Karpas-422 (cell line): ENCODE results near the gene AXIN1. TPM values are rescaled to one million over a fixed set of nuclear protein-coding genes. Genes with fewer than 3 reads are reported as not detected.

ENCODE experiments used
- DNase-seq: peaks from one replicate; pipeline ENCODE4 v3.0.0-alpha.2; 2015
- H2AFZ ChIP-seq: fragments of 200-600 bp; sonication (generic); 2 replicates; pipeline ENCODE4 v1.6.1; 2014; ENCODE audit warnings: antibody characterized with exemption, low read length, mixed read lengths
- H3K27ac ChIP-seq: fragments of 200-600 bp; sonication (generic); 2 replicates; pipeline ENCODE4 v1.5.1; 2014; ENCODE audit warnings: mild to moderate bottlenecking, low read length, moderate library complexity
- H3K27me3 ChIP-seq: fragments of 200-600 bp; sonication (generic); 2 replicates; pipeline ENCODE4 v1.6.1; 2014; ENCODE audit warnings: low read length, mixed read lengths
- H3K36me3 ChIP-seq: fragments of 200-600 bp; sonication (generic); 2 replicates; pipeline ENCODE4 v1.6.1; 2014; ENCODE audit warnings: low read length, mixed read lengths; ENCODE audit not compliant: insufficient read depth
- H3K4me1 ChIP-seq: fragments of 200-600 bp; sonication (generic); 2 replicates; pipeline ENCODE4 v1.6.1; 2014; ENCODE audit warnings: mild to moderate bottlenecking, low read length, mixed read lengths
- H3K4me2 ChIP-seq: fragments of 200-600 bp; sonication (generic); 2 replicates; pipeline ENCODE4 v1.6.1; 2014; ENCODE audit warnings: low read length, low read depth, mild to moderate bottlenecking; ENCODE audit not compliant: poor library complexity, severe bottlenecking
- H3K4me3 ChIP-seq: fragments of 200-600 bp; sonication (generic); 2 replicates; pipeline ENCODE4 v1.5.1; 2014; ENCODE audit warnings: mild to moderate bottlenecking, antibody characterized with exemption, low read length, mixed read lengths
- H3K79me2 ChIP-seq: fragments of 200-600 bp; sonication (generic); 2 replicates; pipeline ENCODE4 v1.6.1; 2014; ENCODE audit warnings: mild to moderate bottlenecking, low read length, mixed read lengths
- H3K9ac ChIP-seq: fragments of 200-600 bp; sonication (generic); 2 replicates; pipeline ENCODE4 v1.6.0; 2014; ENCODE audit warnings: low read length
- H3K9me2 ChIP-seq: fragments of 200-600 bp; sonication (generic), shearing (Covaris generic); replicated peaks from 2 replicates; pipeline ENCODE4 v1.6.0; 2014; ENCODE audit warnings: mild to moderate bottlenecking, low read length, moderate library complexity; ENCODE audit not compliant: insufficient read depth
- H3K9me3 ChIP-seq: fragments of 300-700, 200-600 bp; sonication (generic); 2 replicates; pipeline ENCODE4 v1.6.1; 2014; ENCODE audit warnings: low read length, mixed read lengths
- H4K20me1 ChIP-seq: fragments of 200-600 bp; sonication (generic); 2 replicates; pipeline ENCODE4 v1.6.1; 2014; ENCODE audit warnings: mild to moderate bottlenecking, antibody characterized with exemption, low read length, low read depth; ENCODE audit not compliant: insufficient read depth
- total RNA-seq: library from RNA; depleted of rRNA; stranded (reverse); fragments of >200 nt; shearing (Covaris generic); gene quantifications from 2 replicates; pipeline ENCODE4 v1.2.3, GENCODE V29; 2014; ENCODE audit warnings: low replicate concordance; rRNA removed

The AXIN1 gene
- total RNA-seq, 1 experiment from 2014 or later = 14.6 TPM

DNA sequence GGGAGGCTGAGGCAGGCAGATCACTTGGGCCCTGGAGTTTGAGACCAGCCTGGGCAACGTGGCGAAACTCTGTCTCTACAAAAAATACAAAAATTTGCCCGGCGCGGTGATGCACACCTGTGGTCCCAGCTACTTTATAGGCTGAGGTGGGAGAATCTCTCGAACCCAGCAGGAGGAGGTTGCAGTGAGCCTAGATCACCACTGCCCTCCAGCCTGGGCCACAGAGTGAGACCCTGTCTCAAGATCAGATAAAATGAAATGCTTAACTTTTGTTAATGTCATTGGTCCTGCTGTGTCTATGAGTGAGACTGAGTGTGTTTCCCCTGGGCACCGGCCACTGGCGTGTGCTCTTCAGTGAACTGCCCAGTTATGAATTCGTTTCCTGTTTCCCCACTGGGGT lies 107.4 kb downstream of the AXIN1 start:
- H3K79me2 ChIP-seq = peaks cover 43% of the 10 kb centered on the region
- no peaks in the 10 kb centered on the region for H3K9me2 ChIP-seq
- H3K4me1 ChIP-seq = no peaks in the 10 kb centered on the region
- no peak overlapping the region for H3K4me3 ChIP-seq
- no peak overlapping the region for H2AFZ ChIP-seq
- H4K20me1 ChIP-seq = no peaks in the 10 kb centered on the region
- H3K27ac ChIP-seq = no peak overlapping the region
- H3K27me3 ChIP-seq = no peaks in the 10 kb centered on the region
- no peak overlapping the region for H3K4me2 ChIP-seq
- DNase-seq = no peak
- H3K9ac ChIP-seq = no peak overlapping the region
- H3K36me3 ChIP-seq = no peaks in the 10 kb centered on the region
- no peaks in the 10 kb centered on the region for H3K9me3 ChIP-seq

DNA sequence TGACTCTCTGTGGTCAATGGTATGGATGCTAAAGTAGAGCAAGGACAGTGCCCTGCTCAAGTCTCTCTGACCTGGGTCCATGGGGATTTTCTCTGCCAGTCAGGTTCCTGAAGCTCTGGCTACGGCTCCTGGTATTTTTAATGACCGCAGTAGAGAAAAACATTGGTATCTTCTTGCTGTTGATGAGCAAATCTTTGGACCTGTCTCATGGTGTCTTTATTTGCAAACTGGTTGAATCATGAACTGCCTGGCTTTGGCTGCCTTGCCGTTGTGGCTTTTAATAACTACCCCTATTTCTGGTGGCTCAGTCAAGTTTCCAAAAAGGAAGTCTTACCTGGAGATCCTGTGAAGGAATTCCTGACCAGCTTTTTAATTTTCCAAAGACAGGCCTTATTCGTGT lies 109.2 kb downstream of the AXIN1 start:
- Histone ChIP-seq H3K9ac (no peak overlapping the region), H3K4me1 (no peaks in the 10 kb centered on the region), H3K36me3 (no peaks in the 10 kb centered on the region), H3K4me2 (no peak overlapping the region), H3K9me2 (no peaks in the 10 kb centered on the region), H3K27ac (no peak overlapping the region), H2AFZ (no peak overlapping the region), H3K27me3 (no peaks in the 10 kb centered on the region), H3K79me2 (peaks cover 49% of the 10 kb centered on the region), H3K4me3 (no peak overlapping the region), H4K20me1 (no peaks in the 10 kb centered on the region), H3K9me3 (no peaks in the 10 kb centered on the region)
- DNase-seq = no peak

DNA sequence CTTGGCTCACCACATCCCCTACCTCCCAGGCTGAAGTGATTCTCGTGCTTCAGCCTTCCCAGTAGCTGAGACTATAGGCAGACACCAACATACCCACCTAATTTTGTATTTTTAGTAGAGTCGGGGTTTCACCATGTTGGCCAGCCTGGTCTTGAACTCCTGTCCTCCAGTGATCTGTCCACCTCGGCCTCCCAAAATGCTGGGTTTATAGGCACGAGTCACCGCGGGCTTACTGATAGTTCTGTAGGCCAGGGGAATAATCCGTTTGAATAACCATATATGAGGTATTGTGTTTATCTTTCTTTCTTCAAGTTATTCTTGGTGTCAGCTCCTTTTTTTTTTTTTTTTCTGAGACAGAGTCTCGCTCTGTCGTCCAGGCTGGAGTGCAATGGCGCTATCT lies 110.2 kb downstream of the AXIN1 start:
- no peak overlapping the region for H3K4me3 ChIP-seq
- H2AFZ ChIP-seq = no peak overlapping the region
- no peak for DNase-seq
- no peaks in the 10 kb centered on the region for H4K20me1 ChIP-seq
- no peaks in the 10 kb centered on the region for H3K4me1 ChIP-seq
- H3K27ac ChIP-seq = no peak overlapping the region
- H3K27me3 ChIP-seq = no peaks in the 10 kb centered on the region
- no peaks in the 10 kb centered on the region for H3K36me3 ChIP-seq
- no peak overlapping the region for H3K9ac ChIP-seq
- no peaks in the 10 kb centered on the region for H3K9me2 ChIP-seq
- H3K79me2 ChIP-seq = peaks cover 53% of the 10 kb centered on the region
- no peaks in the 10 kb centered on the region for H3K9me3 ChIP-seq
- H3K4me2 ChIP-seq = no peak overlapping the region

DNA sequence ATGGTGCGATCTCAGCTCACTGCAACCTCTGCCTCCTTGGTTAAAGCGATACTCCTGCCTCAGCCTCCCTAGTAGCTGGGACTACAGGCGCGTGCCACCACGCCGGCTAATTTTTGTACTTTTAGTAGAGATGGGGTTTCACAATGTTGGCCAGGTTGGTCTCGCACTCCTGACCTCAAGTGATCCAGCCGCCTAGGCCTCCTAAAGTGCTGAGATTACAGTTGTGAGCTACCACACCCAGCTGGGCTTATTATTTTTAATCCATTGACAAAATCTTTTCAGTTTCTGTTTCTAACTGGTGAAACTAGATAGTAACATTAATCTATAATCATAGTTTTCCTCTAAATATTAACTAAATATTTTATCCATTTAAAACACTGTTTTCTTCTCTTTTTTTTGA lies 112.0 kb downstream of the AXIN1 start:
- Histone ChIP-seq H3K36me3 (no peaks in the 10 kb centered on the region), H4K20me1 (no peaks in the 10 kb centered on the region), H3K4me2 (no peak overlapping the region), H3K9ac (no peak overlapping the region), H2AFZ (no peak overlapping the region), H3K79me2 (peaks cover 61% of the 10 kb centered on the region), H3K9me3 (no peaks in the 10 kb centered on the region), H3K9me2 (no peaks in the 10 kb centered on the region), H3K4me1 (peaks cover 2% of the 10 kb centered on the region; the same call in 1 of the 2 replicates), H3K27ac (no peak overlapping the region), H3K27me3 (no peaks in the 10 kb centered on the region), H3K4me3 (no peak overlapping the region)
- DNase-seq = no peak

DNA sequence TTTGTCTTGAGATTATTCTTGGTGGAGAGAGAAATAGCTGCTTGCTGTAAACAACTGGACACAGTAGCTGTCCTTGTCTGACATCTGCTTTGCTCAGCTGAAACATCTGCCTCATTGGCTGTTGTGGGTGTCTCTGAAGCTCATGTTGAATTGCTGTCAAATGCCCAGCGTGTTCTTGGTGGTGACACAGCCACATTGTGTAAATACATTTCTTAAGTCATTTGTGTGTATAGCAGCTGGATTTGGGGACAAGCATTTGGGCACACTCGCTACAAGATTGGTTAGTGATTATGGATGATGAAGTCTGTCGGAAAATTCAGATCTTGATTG lies 112.6 kb downstream of the AXIN1 start:
- Histone ChIP-seq H3K4me1 (peaks cover 4% of the 10 kb centered on the region; the same call in 1 of the 2 replicates), H3K4me3 (no peak overlapping the region), H3K4me2 (no peak overlapping the region), H3K79me2 (peaks cover 61% of the 10 kb centered on the region), H3K36me3 (no peaks in the 10 kb centered on the region), H3K9me3 (no peaks in the 10 kb centered on the region), H3K27ac (no peak overlapping the region), H3K9ac (no peak overlapping the region), H4K20me1 (no peaks in the 10 kb centered on the region), H2AFZ (no peak overlapping the region), H3K9me2 (no peaks in the 10 kb centered on the region), H3K27me3 (no peaks in the 10 kb centered on the region)
- no peak for DNase-seq

Other genes starting within 250 kb of the AXIN1 start
- 10.5 and 24.2 TPM in 2 replicates for gene NPRL3, start 214.1 kb downstream of the AXIN1 start, total RNA-seq
- not detected in 2 replicates for gene HBZ, start 200.1 kb downstream of the AXIN1 start, total RNA-seq
- gene HBM, start 186.7 kb downstream of the AXIN1 start, total RNA-seq = not detected in 2 replicates
- gene HBA2, start 179.8 kb downstream of the AXIN1 start, total RNA-seq = not detected in 2 replicates
- gene HBA1, start 176.0 kb downstream of the AXIN1 start, total RNA-seq = not detected in 2 replicates
- gene HBQ1, start 172.3 kb downstream of the AXIN1 start, total RNA-seq = not detected in 2 replicates
- 85.6 and 110 TPM in 2 replicates for gene LUC7L, start 123.3 kb downstream of the AXIN1 start, total RNA-seq
- gene FAM234A, start 117.9 kb downstream of the AXIN1 start, total RNA-seq = 12.2 and 24.5 TPM in 2 replicates
- not detected in 2 replicates for gene RGS11, start 76.8 kb downstream of the AXIN1 start, total RNA-seq
- gene ARHGDIG, start 72.1 kb downstream of the AXIN1 start, total RNA-seq = 2.7 and 3.1 TPM in 2 replicates
- gene PDIA2, start 69.6 kb downstream of the AXIN1 start, total RNA-seq = 0.71 TPM in 1 of 2 replicates, not detected in the other
- gene MRPL28, start 17.8 kb upstream of the AXIN1 start, total RNA-seq = 38.1 and 103 TPM in 2 replicates
- 50.0 and 58.1 TPM in 2 replicates for gene PGAP6, start 29.3 kb upstream of the AXIN1 start, total RNA-seq
- 102 and 190 TPM in 2 replicates for gene NME4, start 44.5 kb upstream of the AXIN1 start, total RNA-seq
- 5.3 and 10.4 TPM in 2 replicates for gene DECR2, start 49.2 kb upstream of the AXIN1 start, total RNA-seq
- gene RAB11FIP3, start 72.9 kb upstream of the AXIN1 start, total RNA-seq = 6.0 and 17.2 TPM in 2 replicates
- gene CAPN15, start 175.0 kb upstream of the AXIN1 start, total RNA-seq = 26.7 and 51.3 TPM in 2 replicates
- gene PRR35, start 207.7 kb upstream of the AXIN1 start, total RNA-seq = not detected in 2 replicates
- gene NHLRC4, start 214.3 kb upstream of the AXIN1 start, total RNA-seq = 3.7 and 5.9 TPM in 2 replicates
- gene PIGQ, start 217.2 kb upstream of the AXIN1 start, total RNA-seq = 35.7 and 64.3 TPM in 2 replicates
- 5.9 and 11.3 TPM in 2 replicates for gene RAB40C, start 237.3 kb upstream of the AXIN1 start, total RNA-seq